ENCODE measurements around the gene WSCD1. TPM values are rescaled to one million over a fixed set of nuclear protein-coding genes. Genes with fewer than 3 reads are reported as not detected.

WSCD1 gene
- total RNA-seq, 2 experiments from 2014 or later = 0.06 to 0.27 TPM

DNA sequence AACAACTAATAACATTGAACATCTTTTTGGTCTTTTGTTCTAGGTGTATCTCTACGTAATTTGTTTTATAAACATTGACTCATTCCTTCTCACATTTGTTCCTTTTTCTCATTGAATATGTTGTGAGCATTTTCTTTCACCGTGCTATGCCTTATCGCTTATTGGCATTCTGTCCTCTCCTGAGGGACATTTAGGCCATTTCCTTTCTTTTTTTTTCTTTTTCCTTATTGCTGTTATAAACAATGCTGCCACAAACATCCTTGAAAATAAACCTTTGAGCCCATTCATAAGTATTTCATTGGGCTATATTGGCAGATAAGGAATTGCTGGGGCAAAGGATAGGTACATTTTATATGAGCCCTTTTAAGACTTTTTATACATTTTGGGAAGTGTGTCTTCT, 32.4 kb downstream of the WSCD1 start:
- CTCF ChIA-PET = no interaction called here
- POLR2A ChIA-PET = no interaction called here

DNA sequence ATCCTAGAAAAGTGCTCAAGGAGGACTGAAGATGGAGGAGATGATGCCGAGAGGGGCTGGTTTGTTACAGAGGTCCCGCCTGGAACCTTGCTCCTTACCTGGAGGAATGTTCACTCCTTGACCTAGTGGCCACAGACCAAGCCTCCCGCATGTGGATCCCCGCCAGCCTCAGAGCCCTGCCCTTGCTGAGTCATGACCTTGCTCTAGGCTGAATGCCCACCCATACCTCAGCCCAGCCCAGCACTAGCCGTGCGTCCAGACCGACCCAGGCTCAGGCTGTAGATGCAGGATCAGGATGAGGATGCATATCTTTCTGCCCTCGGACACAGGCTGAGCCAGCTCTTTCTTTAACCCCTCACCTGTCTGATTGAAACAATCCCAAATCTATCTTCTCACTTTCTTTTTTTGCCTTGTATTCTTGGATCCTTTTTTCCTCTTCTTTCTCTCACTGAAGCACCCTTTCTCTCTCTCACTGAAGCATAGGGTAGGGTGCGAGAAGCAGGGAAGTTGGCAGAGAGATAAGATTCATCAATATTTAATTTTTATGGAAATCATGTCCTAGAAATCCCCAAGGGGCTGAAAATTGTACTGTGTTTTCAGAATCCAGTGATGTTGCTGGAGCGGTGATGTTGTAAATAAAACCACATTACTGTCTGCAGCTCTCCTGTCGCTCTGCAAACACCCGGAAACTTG, 34.9 kb downstream of the WSCD1 start:
- POLR2A ChIA-PET = no interaction called here
- CTCF ChIA-PET = no interaction called here

DNA sequence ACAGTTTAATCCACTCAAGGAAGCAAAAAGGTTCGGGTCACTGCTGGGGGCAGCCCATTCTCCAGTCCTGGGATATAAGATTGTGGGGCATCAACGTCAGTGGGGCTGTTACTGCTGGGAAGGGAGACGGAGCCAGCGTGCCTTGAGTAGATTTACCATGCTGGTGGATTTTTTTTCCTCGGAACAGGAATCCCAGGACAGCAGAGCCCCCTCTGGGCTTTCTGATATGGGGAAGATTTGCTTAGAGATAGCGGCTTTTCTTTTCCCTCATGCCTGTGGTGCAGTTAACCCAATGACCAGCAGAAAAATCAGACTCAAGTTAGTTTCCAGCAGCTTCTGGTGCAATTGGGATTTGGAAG, 35.4 kb downstream of the WSCD1 start:
- POLR2A ChIA-PET = no interaction called here

DNA sequence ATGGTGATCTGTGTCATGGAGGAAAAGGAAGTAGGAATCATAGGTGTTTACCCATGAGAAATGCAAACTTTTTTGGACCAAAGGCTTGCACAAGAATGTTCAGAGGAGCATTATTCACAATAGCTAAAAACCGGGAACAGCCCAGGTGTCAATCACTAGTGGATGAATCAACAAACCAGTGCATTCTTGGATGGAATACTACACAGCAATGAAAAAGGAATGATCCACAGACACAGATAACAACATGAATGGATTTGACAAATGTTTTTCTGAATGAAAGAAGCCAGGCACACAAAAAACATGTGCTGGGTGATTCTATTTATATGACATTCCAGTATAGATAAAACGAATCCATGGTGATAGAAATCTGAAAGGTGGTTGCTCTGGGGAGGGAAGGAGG, 36.0 kb downstream of the WSCD1 start:
- POLR2A ChIA-PET = no interaction called here
- CTCF ChIA-PET = no interaction called here

More for the DNA sequence above, 35.4 kb downstream of the WSCD1 start:
- CTCF ChIA-PET = no interaction called here

DNA sequence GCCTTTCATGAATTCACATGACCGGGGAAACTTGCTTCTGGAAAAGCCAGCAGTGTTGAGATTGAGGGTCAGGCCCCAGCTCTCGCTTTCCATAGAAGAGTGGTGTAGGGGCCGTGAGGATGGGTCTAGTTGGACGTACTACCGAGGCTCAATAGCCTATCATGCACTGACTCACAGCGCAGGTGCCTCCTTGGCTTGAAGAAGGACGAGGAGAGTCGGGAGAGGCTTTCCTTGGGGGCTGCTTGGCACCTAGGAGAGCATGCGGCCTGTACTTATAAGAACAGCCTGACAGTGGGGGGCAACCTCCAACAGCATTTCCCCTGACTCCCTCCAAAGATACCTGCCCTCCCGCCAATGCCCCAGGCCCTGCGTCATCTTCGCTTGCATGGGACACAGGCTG, 37.6 kb downstream of the WSCD1 start:
- ChIA-PET CTCF (no interaction called here), POLR2A (no interaction called here)

DNA sequence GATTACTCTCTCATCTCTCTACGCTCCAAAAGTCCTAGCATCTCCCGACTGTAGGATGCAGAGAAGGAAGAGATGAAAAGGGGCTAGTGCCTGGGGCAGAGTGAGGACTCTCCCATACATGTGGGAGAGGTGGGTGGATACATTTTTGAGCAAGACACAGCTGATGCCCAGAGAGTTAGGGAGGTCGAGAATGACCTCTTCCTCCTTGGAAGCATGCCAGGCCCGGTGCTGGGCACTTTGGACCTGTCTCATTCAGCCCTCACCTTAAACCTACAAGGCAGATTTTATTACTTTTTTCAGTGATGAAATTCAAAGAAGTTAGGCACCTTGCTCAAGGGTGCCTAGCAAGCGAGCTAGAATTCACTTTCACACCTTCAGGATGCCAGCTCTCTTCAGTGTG, 38.2 kb downstream of the WSCD1 start:
- ChIA-PET CTCF (no interaction called here), POLR2A (no interaction called here)

DNA sequence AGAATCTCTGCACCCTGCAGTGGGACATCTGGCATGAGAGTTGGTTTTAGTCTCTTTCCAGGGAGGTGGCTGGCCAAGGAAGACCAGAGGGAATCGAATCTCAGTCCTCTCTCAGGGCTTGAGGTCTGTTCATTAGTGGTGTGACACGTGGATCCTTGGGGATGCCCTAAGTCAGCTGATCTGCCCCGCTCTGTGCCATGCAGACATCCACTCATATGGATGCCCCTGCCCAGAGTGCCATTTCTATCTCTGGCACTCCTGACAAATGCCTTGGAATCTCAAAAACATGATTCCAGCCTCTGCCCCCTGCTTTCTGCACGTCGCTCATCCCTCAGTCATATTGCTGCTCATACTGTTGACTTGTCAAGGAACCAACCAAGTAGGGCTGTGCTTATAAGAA, 38.8 kb downstream of the WSCD1 start:
- ChIA-PET CTCF (no interaction called here), POLR2A (no interaction called here)

DNA sequence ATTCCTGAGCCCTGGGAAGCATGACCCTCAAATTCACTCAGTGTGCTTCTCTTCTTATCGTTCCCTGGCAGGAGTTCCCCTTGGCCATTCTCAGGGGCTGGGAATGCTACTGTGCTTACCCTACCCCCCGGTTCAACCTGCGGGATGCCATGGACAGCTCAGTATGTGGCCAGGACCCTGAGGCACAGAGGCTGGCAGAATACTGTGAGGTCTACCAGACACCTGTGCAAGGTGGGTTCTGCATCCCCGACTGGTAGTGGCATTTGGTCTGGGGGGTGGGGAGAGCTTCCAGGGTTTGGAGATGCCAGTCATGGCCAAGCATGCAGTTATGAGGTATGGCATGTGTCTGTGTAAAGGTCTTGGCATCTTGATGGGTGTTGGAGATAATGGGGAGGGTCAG, 39.4 kb downstream of the WSCD1 start:
- CTCF ChIA-PET = no interaction called here
- POLR2A ChIA-PET = interaction anchor here (0.6 kb wide), 1 partner anchor 12 kb away, joined by 3 read pairs; no protein-coding TSS in a partner anchor

DNA sequence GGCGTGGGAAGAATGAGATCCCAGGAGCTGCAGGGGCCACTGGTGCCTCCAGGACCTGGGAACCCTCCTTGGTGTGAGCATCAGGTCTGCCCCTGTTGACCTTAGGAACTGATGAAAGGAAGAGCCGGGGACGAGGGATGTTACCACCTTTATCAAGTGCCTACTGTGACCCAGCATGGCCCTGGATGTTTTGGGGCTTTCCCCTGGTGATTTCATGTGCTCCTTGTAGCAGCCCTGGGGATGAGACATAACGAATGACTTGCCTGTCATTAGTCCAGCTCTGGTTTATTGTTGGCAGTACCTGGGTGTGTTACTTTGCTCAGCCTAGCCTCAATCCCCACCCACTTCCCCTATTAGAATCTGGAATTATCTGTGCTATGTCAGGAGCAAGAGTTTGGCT, 39.9 kb downstream of the WSCD1 start:
- POLR2A ChIA-PET = interaction anchor here (0.6 kb wide), 1 partner anchor 12 kb away, joined by 3 read pairs; no protein-coding TSS in a partner anchor
- CTCF ChIA-PET = no interaction called here

DNA sequence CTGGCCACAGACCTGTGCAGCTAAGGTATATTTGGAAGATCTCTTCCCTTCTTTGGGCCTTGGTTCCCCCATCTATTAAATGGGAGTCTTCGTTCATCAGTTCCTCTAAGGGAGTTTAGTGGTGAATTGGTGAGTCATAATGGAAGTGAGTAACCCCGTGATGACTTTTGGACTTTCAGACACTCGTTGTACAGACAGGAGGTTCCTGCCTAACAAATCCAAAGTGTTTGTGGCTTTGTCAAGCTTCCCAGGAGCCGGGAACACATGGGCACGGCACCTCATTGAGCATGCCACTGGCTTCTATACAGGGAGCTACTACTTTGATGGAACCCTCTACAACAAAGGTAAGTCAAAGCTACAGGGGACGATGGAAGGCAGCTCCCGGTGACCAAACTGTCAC, 40.4 kb downstream of the WSCD1 start:
- CTCF ChIA-PET = no interaction called here
- POLR2A ChIA-PET = no interaction called here

DNA sequence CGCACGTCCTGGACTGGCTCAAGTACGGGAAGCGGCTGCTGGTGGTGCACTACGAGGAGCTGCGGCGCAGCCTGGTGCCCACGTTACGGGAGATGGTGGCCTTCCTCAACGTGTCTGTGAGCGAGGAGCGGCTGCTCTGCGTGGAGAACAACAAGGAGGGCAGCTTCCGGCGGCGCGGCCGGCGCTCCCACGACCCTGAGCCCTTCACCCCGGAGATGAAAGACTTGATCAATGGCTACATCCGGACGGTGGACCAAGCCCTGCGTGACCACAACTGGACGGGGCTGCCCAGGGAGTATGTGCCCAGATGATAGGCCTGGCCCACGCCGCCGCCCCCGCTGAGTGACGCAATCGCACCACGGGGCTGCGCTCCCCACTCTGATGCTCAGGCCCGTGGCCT, 50.2 kb downstream of the WSCD1 start:
- ChIA-PET CTCF (no interaction called here), POLR2A (no interaction called here)

DNA sequence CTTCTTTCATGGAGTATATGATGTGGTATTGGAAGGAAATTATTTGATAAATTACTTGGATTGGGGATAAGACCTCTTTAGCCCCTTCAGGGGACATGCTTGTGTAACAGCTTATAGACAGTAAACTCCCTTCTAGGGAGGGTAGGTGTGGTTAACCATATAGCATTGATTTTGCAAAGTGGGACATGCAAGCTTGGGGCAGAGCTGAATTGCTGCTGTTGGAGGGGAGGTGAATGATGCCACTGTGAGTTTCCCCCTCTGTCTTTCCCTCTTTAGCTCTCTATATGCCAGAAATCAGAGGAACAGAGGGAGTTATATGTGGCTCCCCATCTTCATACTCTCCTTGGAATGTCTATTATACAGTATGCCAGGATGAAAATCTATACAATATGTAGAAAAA, 54.7 kb downstream of the WSCD1 start:
- CTCF ChIA-PET = no interaction called here
- POLR2A ChIA-PET = no interaction called here

DNA sequence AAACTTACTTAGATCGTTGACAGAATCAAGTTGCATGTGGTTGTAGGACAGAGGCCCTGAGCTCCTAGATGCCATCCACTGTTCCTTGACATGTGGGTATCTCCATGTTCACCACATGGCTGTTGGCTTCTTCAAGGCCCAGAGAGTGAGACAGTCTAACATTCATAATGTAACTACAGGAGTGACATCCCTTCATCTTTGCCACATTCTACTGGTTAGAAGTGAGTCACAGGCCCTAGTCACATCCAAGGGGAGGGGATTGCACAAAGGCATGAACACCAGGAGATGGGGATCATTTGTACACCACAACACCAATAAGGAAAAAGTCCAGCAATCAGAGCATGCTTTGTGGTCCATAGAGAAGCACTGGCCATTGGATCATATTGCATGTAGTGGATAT, 56.6 kb downstream of the WSCD1 start:
- POLR2A ChIA-PET = no interaction called here
- CTCF ChIA-PET = no interaction called here

DNA sequence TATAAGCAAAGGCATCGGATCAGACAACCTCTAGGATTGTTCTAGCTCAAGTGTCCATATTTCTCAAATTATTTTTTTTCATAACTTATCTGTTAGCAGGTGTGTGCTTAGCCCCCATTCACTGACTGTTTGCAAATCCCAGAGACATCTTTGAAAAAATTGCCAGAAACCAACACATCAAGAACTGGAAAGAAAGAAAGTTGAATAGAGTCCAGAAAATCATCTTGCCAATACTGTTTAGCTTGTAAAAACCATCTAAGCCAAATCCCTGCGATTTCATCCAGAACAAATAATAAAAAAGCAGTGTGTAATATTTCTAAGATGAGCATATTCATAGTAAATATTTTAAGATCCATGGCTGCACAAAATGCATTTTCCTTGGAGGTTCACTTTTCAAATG, 64.5 kb downstream of the WSCD1 start:
- ChIA-PET POLR2A (no interaction called here), CTCF (no interaction called here)

DNA sequence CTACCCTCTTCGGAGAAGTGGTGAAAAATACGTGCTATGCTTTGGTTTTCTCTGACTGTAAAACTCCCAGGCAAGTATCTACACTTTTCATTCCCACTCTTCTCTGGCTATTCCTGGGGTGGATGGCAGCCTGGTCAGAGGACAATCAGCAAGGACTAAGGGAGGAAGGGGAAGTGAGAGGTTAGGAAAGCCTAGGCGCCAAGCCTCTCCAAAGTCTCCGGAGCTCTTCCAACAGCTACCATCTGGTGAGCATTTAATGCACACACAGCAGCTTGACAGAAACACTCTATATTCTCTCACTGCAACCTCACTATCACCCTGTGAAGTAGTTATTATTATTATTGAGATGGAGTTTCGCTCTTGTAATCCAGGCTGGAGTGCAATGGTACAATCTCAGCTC, 65.1 kb downstream of the WSCD1 start:
- ChIA-PET POLR2A (no interaction called here), CTCF (no interaction called here)

DNA sequence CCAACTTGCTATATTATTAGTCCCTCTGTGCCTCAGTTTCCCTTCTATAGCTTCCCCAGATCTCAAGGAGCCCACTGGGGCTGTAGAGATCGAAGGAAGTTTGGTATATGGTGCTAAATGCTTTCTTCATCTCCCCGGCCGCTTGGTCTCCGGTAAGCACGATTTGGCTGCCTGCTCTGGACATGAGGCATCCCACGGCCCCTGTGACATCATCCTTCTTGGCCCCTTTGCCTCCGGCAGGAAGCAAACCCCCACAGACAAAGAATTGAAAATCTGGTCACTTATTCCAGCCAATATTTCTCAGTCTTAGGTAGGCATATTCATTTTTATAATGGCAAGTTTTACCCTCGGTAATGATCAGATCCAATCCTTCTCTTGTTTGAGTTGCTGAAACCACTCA, 65.8 kb downstream of the WSCD1 start:
- ChIA-PET POLR2A (no interaction called here), CTCF (no interaction called here)

DNA sequence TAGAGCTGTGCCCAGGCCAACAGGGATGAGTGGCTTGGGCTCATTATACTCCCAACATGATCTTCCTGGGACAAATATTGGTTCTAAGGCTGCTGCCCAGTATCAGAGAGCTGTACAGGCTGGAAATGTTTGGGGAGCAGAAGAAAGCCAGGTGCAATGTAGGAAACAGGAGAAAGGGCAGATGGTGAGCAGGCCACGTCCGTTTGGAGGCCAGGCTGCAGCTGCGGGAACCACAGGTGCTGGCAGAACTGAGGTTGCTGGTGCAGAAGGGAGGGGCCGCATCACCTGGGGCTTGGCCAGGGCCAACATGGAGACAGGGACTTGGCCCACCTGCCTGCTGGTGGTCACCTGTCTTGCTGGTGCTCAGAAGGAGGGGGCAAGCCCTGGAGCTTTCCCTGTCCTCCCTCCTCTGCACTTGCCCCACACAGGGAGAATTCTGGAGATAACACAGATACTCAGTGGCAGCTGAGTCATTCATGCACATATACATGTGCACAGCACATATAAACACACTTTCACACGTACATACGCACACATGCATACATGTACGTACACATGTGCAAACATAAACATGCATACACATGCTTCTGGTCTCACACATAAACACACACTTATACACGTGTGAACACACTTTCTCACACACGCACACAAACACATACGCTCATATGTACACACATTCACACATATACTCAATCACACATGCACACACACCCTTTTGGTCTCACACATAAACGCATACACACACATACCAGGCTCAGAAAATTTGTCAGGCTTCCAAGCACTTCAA, 67.7 kb downstream of the WSCD1 start:
- POLR2A ChIA-PET = no interaction called here

DNA sequence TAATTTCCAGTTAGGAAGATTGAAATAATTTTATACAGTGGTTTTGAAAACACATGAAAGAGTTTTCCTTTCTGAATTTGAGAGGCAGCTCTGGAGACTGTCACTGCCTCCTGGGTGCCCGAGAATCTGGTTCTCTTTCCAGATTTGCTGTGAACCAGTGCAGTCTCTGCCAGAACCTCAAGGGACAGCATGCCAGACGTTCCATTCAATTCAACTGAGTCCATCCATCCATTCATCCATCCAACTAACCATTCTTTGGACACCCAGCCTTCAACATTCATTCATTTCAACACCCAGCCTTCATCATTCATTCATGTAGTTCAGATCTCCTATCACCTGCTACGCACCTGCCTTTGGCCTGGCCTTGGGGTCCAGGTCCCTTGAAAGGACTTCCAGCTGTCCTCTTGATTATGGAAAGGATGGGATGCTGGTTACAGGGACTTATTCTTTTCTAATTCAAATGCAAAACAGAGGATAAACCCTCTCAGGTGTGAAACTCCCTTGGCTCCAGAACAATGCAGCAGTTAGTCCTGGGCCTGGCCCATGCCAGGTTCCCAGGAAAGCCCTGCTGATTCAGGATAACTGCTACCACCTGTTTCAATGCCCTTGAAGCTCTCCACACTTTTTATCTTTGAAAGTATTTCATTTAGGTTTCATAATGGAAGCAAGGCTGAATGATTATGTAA, 68.7 kb downstream of the WSCD1 start:
- ChIA-PET CTCF (no interaction called here), POLR2A (no interaction called here)

More for the DNA sequence above, 67.7 kb downstream of the WSCD1 start:
- CTCF ChIA-PET = no interaction called here

DNA sequence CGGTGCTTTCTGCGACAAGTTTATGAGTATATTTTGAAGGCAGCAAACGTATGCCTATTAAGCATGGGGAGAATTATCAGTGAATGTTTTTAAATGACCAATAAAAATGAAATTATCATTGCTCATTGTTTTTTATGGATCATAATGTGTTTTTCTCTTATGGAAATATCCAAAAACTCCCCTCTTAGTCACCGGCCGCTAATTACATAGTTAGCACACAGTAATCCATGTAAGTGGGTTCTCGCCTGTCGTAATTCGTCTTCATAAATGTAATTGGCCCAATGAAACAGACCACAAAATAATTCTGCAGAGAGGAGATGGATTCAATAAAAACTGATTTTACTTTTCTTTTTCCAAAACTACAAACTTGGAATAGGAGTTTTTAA, 69.3 kb downstream of the WSCD1 start:
- POLR2A ChIA-PET = no interaction called here

DNA sequence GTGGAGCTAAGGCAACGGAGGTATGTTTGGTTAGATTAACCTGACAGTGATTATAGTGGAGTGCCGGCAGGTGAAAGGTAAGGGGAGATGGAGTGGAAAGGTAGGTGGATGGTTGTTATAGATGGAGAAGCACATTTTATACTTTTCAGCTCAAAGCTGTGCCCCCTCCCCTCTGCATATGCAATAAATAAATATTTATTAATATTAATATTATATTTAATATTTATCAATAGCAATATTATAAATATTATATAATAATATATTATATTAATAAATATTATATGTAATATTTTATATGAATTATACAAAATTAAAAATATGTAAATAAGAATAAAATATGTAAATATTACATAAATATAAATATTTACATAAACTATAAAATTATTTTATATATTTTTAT, 70.0 kb downstream of the WSCD1 start:
- POLR2A ChIA-PET = no interaction called here
- CTCF ChIA-PET = no interaction called here

More for the DNA sequence above, 69.3 kb downstream of the WSCD1 start:
- CTCF ChIA-PET = no interaction called here

DNA sequence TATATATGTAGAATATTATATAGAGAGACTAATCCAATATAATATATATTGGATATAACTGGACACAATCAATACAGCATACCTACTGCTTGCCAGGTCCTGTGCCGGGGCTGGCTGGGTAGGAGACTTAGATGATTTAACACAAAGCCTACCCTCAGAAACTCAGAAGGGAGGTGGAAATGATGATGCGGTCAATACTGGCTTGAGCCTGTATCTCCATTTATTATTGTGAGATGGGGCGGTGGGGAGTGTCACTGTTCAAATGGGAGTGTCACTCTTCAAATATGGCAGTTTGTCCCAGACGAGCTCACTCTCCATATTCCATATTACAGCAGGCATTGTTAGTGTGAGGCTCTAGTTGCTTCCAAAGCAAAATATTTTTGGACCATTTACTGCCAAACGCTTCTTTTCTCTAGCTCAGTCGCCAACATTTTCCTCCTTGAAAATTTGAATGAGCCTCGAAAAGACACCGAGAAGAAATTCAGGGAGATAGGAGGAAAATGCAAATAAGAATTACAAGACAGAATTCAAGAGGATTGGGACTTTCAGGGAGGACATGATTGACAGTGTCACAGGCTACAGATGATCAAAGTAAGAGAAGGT, 70.7 kb downstream of the WSCD1 start:
- ChIA-PET CTCF (no interaction called here), POLR2A (no interaction called here)
